Femur (tissue), 1 donor: ENCODE measurements around the gene KRTAP4-12.
"Not testable (repeated sequence)": the region's sequence is repeated elsewhere in the genome, so short reads cannot be mapped to it uniquely, and the experiment has no call there.

ENCODE experiments used
- DNase-seq: peaks from one replicate; pipeline ENCODE4 v3.0.0-alpha.2; 2017

Gene KRTAP4-12

GRCh38 chr17:41125064-41125463, 1.1 kb upstream of the KRTAP4-12 start:
- no peak for DNase-seq

DNA sequence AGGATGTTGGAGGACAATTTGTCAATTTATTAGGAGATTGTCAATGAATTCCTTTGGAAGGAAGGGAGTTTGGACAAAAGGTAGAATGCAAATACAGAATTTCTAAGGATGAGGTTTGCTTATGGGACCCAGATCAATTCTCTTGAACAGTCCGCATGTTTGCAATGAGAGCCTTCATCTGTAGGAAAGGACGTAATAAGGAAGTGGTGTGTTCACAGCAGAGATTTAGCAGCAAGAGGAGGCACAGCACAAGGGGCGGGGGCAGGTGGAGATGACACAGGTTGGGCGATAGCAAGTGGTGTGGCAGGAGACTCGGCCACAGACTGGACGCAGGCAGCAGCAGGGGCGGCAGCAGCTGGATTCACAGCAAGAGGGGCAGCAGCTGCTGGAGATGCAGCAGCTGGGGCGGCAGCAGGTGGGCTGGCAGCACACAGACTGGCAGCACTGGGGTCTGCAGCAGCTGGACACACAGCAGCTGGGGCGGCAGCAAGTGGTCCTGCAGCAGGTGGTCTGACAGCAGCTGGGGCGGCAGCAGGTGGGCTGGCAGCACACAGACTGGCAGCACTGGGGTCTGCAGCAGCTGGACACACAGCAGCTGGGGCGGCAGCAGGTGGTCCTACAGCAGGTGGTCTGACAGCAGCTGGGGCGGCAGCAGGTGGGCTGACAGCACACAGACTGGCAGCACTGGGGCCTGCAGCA, 541 bp downstream of the KRTAP4-12 start:
- not testable (repeated sequence) for DNase-seq

GRCh38 chr17:41121742-41122141, 2.2 kb downstream of the KRTAP4-12 start:
- no peak for DNase-seq

- not testable (repeated sequence) for DNase-seq
These were observed 4.0 kb downstream of the KRTAP4-12 start for GRCh38 chr17:41119696-41120690.

DNA sequence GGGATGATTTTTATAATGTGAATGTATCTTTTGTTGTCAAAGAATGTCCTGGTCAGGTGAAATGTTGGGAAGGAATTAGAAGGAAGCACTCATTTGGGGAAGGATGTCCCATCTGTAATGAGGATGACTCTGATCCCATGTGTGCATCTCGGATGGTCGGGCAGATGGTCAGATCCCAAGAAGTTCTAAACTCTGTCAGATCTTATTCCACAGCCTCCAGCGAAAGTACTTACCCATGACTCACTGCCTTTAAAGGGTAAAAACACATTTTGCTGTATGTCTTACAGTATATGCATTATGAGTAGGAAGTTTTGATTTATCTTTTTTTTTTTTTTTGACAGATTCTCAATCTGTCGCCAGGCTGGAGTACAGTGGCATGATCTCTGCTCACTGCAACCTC, 5.3 kb downstream of the KRTAP4-12 start:
- no peak for DNase-seq

DNA sequence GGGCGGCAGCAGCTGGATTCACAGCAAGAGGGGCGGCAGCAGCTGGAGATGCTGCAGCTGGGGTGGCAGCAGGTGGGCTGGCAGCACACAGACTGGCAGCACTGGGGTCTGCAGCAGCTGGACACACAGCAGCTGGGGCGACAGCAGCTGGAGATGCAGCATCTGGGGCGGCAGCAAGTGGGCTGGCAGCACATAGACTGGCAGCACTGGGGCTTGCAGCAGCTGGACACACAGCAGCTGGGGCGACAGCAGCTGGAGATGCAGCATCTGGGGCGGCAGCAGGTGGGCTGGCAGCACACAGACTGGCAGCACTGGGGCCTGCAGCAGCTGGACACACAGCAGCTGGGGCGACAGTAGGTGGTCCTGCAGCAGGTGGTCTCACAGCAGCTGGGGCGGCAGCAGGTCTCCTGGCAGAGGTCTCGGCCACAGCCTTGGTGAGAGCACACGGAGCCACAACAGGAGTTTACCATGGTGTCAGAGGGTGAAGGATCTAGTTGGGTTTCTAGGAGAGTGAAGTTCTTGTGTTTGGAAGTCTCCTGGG, 6.1 kb downstream of the KRTAP4-12 start, which contains the start of gene KRTAP4-11:
Gene KRTAP4-11 (minus strand): TSS at position 528 of the 541 bp plus-strand sequence. CDS start 58 bp downstream, at position 470.
- not testable (repeated sequence) for DNase-seq

- no peak for DNase-seq
These were observed 7.7 kb downstream of the KRTAP4-12 start for GRCh38 chr17:41116297-41116696.

DNA sequence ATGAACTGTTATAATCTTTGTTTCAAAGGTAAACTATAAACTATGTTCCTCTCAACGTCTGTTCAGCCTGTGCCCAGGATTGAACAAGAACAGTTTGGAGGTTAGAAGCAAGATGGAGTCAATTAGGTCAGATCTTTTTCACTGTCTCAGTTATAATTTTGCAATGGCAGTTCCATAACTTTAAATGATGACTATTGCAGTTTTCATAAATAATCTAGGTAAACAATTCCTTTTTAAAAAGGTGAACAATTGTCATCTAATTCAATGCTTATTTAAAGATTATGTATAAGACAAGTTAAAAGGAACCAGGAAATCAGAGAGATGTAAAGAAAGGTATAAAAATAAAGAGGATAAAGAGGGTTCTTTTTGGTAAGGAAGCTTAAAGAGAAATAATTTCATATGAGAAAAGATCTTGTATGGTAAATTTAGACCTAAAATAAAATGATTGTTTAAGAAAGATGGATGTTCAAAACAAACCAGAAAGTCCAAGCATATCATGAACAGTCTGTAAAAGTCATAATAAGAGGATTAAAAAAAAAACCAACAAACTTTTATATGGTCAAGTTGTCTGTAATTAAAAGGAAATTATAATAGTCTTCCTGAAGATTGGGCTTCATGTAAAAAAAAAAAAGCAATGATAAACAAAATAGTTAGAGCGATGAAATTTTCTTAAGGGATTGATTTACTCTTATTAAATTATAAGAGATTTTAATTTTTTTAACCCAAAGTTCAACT, 12.7 kb downstream of the KRTAP4-12 start:
- DNase-seq, result no peak

DNA sequence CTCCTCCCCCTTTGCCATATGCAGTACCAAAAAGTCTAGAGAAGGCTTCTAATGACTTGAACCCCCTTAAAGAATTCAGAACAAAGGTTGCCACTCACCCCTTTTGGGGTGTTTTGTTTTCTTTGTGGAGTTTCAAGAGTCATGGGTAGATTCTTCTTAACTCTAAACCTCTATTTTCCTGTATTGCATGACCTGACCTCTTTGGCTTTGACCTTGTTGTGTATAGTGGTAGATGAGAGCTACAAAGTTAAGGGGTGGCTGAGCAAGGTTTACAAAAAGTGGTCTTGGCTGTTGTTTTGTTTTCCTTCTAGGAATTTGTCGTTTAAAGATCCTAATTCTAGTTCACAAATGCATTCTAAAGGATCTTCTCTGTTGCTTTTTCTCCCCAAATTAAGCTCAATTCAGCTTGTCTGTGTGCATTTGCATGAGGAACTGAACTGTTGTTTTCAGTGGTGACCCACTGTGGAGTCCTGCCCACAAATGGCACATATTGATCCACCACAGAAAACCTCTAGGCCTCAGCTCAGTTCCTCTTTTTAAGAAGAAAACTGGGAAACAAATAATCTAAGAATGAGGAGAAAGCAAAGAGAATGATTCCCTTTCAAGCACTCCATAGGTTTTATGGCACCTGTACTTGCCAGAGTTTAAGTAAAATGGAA, 15.1 kb downstream of the KRTAP4-12 start:
- not testable (repeated sequence) for DNase-seq

- DNase-seq, result no peak
These were observed 16.0 kb downstream of the KRTAP4-12 start for GRCh38 chr17:41107941-41108450.

DNA sequence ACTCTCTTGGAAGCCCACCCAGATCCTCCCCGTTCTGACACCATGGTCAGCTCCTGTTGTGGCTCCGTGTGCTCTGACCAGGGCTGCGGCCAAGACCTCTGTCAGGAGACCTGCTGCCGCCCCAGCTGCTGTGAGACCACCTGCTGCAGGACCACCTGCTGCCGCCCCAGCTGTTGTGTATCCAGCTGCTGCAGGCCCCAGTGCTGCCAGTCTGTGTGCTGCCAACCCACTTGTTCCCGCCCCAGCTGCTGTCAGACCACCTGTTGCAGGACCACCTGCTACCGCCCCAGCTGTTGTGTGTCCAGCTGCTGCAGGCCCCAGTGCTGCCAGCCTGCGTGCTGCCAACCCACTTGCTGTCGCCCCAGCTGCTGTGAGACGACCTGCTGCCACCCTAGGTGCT, 18.6 kb downstream of the KRTAP4-12 start, which contains the start of gene KRTAP4-9:
Gene KRTAP4-9 (plus strand): TSS at position 43 of the 400 bp plus-strand sequence. CDS start 0 bp downstream, at position 43.
- DNase-seq, result not testable (repeated sequence)

DNA sequence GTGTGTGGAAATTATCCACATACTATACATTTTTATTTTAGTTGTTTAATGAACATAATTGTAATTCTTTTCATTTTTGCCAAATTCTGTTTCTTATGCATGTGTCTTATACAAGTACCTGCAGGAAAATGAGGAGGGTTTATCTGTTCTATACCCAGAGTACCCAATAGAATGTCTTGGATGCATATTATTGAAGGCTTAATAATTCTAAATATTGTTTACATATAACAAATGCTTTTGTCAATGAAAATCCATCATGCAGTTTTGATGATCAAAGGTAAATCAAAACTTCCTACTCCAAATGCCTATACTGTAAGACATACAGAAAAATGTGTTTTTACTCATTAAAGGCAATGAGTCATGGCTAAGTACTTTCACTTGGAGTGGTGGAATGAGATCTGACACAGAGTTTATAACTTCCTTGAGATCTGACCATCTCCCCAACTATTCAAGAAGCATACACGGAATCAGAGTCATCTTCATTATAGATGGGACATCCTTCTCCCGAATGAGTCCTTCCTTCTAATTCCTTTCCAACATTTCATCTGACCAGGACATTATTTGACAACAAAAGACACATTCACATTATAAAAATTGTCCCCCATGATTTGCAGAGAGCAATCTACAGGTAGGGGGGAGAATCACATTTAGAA, 19.5 kb downstream of the KRTAP4-12 start:
- DNase-seq, result not testable (repeated sequence)

GRCh38 chr17:41103896-41104295, 20.1 kb downstream of the KRTAP4-12 start:
- no peak for DNase-seq

DNA sequence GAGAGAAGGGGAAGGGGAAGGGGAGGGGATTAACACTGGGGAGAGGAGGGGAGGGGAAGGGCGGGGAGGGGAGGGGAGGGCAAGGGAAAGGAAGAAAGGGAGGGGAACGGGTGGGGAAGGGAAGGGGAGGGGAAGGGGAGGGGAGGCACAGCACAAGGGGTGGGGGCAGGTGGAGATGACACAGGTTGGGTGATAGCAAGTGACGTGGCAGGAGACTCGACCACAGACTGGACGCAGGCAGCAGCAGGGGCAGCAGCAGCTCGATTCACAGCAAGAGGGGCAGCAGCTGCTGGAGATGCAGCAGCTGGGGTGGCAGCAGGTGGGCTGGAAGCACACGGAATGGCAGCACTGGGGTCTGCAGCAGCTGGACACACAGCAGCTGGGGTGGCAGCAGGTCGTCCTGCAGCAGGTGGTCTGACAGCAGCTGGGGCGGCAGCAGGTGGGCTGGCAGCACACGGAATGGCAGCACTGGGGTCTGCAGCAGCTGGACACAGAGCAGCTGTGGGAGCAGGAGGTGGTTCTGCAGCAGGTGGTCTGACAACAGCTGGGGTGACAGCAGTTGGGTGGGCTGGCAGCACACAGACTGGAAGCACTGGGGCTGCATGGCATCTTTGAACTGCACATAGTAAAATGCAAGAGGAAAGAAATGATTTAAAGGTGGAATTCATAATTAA, 22.3 kb downstream of the KRTAP4-12 start, which contains the start of gene KRTAP4-16:
Gene KRTAP4-16 (minus strand): TSS at position 624 of the 674 bp plus-strand sequence. CDS start 0 bp downstream, at position 624.
- no peak for DNase-seq

- not testable (repeated sequence) for DNase-seq
These were observed 24.1 kb downstream of the KRTAP4-12 start for GRCh38 chr17:41099682-41100480.

DNA sequence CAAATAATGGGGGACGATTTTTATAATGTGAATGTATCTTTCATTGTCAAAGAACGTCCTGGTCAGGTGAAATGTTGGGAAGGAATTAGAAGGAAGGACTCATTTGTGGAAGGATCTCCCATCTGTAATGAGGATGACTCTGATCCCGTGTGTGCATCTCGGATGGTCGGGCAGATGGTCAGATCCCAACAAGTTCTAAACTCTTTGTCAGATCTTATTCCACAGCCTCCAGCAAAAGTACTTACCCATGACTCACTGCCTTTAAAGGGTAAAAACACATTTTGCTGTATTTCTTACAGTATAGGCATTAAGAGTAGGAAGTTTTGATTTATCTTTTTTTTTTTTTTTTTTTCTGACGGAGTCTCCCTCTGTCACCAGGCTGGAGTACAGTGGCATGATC, 25.5 kb downstream of the KRTAP4-12 start:
- DNase-seq, result no peak

DNA sequence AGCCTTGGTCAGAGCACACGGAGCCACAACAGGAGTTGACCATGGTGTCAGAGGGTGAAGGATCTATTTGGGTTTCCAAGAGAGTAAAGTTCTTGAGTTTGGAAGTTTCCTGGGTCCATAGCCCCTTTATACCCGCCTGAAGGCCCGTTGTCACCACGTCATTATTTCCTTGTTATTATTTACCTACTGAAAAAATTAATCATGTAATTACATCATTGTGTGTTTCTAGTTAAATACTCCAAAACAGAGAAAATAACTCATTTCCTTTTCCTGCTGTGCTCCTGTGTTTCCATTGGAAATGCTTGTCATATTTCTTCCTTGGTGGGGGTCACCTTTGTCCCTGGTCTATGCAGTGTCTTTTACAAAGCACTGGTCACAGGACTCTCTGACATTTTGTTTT, 25.9 kb downstream of the KRTAP4-12 start, which contains the start of gene KRTAP4-8:
Gene KRTAP4-8 (minus strand): TSS at position 101 of the 400 bp plus-strand sequence. CDS start 58 bp downstream, at position 43.
- DNase-seq, result no peak

- no peak for DNase-seq
These were observed 27.9 kb downstream of the KRTAP4-12 start for GRCh38 chr17:41096055-41096454.

DNA sequence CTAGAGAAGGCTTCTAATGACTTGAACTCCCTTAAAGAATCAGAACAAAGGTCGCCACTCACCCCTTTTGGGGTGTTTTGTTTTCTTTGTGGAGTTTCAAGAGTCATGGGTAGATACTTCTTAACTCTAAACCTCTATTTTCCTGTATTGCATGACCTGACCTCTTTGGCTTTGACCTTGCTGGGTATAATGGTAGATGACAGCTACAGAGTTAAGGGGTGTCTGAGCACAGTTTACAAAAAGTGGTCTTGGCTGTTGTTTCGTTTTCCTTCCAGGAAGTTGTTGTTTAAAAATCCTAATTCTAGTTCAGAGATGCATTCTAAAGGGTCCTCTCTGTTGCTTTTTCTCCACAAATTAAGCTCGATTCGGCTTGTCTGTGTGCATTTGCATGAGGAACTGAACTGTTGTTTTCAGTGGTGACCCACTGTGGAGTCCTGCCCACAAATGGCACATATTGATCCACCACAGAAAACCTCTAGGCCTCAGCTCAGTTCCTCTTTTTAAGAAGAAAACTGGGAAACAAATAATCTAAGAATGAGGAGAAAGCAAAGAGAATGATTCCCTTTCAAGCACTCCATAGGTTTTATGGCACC, 35.1 kb downstream of the KRTAP4-12 start:
- not testable (repeated sequence) for DNase-seq
